Cortex of kidney (tissue), 1 donor: ENCODE measurements around the gene FANCI.

Source experiments
- DNase-seq: peaks from one replicate; lab custom pipeline; 2025; lab: John Stamatoyannopoulos, UW

FANCI gene

GRCh38 chr15:89333011-89333860 is 89.5 kb downstream of the FANCI start:
- DNase-seq = no peak

GRCh38 chr15:89333959-89334509 is 90.3 kb downstream of the FANCI start:
- DNase-seq = no peak

GRCh38 chr15:89334510-89335297 is 90.9 kb downstream of the FANCI start, which contains the start of gene POLG:
POLG (minus strand) TSS chr15:89334824; CDS start chr15:89333754, 1,070 bp downstream.
- peak; percentile 94 for DNase-seq

GRCh38 chr15:89335298-89336041 is 91.7 kb downstream of the FANCI start:
- no peak for DNase-seq

GRCh38 chr15:89338036-89338435 is 94.3 kb downstream of the FANCI start:
- no peak for DNase-seq

- no peak for DNase-seq
Observed at GRCh38 chr15:89340573-89340972, 96.8 kb downstream of the FANCI start.

GRCh38 chr15:89341316-89342005 is 97.7 kb downstream of the FANCI start:
- DNase-seq = no peak

GRCh38 chr15:89342840-89343239 is 99.1 kb downstream of the FANCI start:
- no peak for DNase-seq

- no peak for DNase-seq
Observed at GRCh38 chr15:89345248-89345647, 101.5 kb downstream of the FANCI start.

GRCh38 chr15:89346516-89347231 is 102.9 kb downstream of the FANCI start:
- no peak for DNase-seq

GRCh38 chr15:89349206-89349558 is 105.4 kb downstream of the FANCI start:
- no peak for DNase-seq

- no peak for DNase-seq
Observed at GRCh38 chr15:89352476-89352875, 108.7 kb downstream of the FANCI start.

- DNase-seq = no peak
Observed at GRCh38 chr15:89353991-89354390, 110.2 kb downstream of the FANCI start.

- no peak for DNase-seq
Observed at GRCh38 chr15:89356634-89357298, 113.0 kb downstream of the FANCI start.

GRCh38 chr15:89358435-89358754 is 114.6 kb downstream of the FANCI start:
- DNase-seq = no peak

GRCh38 chr15:89358755-89359439 is 115.1 kb downstream of the FANCI start:
- DNase-seq = no peak

- no peak for DNase-seq
Observed at GRCh38 chr15:89359471-89360293, 115.9 kb downstream of the FANCI start.

GRCh38 chr15:89360294-89360971 is 116.7 kb downstream of the FANCI start:
- no peak for DNase-seq
